ENCODE results near the gene UGT8.

Gene UGT8, protein sequence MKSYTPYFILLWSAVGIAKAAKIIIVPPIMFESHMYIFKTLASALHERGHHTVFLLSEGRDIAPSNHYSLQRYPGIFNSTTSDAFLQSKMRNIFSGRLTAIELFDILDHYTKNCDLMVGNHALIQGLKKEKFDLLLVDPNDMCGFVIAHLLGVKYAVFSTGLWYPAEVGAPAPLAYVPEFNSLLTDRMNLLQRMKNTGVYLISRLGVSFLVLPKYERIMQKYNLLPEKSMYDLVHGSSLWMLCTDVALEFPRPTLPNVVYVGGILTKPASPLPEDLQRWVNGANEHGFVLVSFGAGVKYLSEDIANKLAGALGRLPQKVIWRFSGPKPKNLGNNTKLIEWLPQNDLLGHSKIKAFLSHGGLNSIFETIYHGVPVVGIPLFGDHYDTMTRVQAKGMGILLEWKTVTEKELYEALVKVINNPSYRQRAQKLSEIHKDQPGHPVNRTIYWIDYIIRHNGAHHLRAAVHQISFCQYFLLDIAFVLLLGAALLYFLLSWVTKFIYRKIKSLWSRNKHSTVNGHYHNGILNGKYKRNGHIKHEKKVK

DNA sequence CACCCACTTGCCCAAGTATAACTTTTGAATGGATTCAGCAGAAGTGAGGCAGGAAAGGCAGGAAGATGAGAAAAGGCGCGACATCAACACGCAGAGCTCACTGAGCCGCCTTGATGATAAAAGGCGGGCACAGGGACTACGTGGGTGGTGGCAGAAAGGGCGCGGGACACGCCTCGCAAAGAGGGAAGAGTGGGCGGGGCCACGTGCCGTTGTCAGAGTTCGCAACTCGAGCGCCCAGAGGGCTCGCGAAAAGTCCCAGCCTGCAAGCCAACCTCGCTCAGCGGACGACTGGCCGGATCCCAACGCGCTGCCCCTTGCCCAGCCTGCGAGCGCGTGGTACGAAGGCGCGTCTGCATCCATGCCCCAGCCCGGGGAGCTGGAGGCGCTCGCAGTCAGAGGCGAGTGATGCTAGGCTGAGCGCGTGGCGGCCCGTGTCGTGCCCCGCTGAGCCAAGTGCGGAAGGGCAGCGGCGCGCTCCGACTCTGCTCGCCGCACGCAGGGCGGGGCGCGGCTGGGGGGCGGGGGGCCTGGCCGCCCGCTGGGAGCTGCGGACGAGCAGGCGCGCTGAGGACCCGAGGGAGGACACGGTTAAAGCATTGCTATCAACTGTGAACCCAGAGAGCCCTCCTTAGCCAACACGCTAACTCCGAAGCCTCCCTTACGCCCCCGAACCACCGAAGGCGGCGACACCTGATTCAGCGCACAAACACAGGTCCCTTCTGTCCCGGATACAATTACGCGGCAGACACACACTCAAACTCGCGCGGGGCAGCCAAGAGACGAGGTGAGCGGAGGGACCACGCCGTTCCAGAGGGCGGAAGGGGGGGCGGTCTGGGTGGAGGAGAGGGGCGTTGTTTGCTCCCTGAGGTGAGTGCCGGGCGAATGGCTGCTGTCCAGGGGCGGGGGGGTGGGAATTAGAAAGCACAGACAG is at the start of gene UGT8:
Gene UGT8 (plus strand): TSS at position 617 of the 931 bp plus-strand sequence. CDS start 24,074 bp downstream, outside the sequence.
- peak; percentile 6 for DNase-seq (ENCODE audit: low read depth)
- peak within 1 kb of the TSS; percentile 35 for H3K4me3 ChIP-seq (ENCODE audit: control insufficient read depth, low read depth, low read length)
- TF ChIP-seq, protein P1, sequence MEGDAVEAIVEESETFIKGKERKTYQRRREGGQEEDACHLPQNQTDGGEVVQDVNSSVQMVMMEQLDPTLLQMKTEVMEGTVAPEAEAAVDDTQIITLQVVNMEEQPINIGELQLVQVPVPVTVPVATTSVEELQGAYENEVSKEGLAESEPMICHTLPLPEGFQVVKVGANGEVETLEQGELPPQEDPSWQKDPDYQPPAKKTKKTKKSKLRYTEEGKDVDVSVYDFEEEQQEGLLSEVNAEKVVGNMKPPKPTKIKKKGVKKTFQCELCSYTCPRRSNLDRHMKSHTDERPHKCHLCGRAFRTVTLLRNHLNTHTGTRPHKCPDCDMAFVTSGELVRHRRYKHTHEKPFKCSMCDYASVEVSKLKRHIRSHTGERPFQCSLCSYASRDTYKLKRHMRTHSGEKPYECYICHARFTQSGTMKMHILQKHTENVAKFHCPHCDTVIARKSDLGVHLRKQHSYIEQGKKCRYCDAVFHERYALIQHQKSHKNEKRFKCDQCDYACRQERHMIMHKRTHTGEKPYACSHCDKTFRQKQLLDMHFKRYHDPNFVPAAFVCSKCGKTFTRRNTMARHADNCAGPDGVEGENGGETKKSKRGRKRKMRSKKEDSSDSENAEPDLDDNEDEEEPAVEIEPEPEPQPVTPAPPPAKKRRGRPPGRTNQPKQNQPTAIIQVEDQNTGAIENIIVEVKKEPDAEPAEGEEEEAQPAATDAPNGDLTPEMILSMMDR (conservative IDR thresholded peaks at IDR 0.05; ENCODE audit: control insufficient read depth, insufficient read depth, low read depth, low read length): no peak

DNA sequence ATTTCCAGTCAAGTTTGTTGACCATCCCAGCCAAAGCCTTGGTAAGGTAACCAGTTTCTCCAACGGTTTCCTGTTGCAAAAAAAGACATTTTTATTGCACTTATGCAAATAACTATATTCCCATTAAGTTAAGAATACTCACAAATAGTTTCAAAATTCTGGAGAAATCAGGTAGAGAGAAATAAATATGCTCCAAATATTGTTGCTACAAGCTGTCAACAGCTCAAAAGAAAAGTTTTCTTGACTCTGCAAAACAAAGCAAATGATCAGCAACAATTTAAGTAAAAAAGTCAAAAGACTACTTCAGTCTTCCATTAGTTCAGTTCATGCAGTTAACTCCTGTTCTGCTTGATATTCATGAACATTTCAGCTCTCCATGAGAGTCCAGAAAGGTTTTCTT is 49.0 kb upstream of the UGT8 start:
- TF ChIP-seq, protein P1 (conservative IDR thresholded peaks at IDR 0.05; ENCODE audit: control insufficient read depth, insufficient read depth, low read depth, low read length): no peak
- H3K4me3 ChIP-seq (ENCODE audit: control insufficient read depth, low read depth, low read length): no peak overlapping the region
- DNase-seq (ENCODE audit: low read depth): no peak

DNA sequence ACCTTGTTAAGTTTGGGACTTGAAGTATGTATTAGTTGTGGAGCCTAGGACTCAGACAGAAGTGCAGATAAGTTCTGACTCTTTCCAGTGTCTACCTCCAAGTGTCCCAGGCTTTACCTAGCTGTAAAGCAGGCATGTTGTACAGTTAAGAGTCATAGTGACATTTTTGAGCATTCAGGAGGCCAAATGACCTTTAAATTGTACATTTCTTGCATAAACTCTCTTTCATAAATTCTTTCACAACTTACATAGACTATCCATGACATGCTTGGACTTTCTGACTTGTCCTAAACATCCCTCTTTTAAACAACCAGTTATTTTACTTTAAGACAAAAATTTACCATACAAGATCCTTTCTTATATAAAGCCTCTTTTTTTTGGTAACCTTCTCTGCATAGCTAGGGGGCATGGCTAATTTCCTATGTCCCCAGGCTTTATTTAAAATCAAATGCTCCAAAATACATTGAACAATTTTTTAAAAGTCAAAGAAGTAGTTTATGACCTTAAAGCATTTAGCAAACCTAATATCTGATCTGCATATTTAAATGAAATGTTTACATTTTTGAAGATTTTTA is 40.1 kb upstream of the UGT8 start:
- peak; percentile 10 for DNase-seq (ENCODE audit: low read depth)
- TF ChIP-seq, protein P1 (conservative IDR thresholded peaks at IDR 0.05; ENCODE audit: control insufficient read depth, insufficient read depth, low read depth, low read length): no peak
- H3K4me3 ChIP-seq (ENCODE audit: control insufficient read depth, low read depth, low read length): no peak overlapping the region

DNA sequence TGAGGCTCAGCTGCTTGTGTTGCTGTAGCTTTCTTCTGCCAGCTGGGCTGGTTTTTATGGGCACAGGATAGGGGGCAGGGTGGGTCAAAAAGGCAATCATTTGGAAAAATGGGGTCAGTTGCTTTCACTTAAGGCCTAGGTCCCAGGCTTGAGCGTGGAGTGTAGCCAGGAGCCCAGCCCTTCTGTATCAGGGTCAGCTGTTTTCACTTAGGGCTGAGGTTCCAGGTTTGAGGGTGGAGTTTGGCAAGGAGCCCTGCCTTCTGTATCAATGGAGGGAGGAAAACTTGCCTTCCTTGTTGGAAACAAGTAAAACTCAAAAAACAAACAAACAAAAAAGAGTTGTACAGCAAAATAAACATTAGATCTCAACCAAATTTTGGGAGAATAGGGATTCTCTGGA is 37.0 kb upstream of the UGT8 start:
- no peak for DNase-seq (ENCODE audit: low read depth)
- TF ChIP-seq, protein P1 (conservative IDR thresholded peaks at IDR 0.05; ENCODE audit: control insufficient read depth, insufficient read depth, low read depth, low read length): no peak
- H3K4me3 ChIP-seq (ENCODE audit: control insufficient read depth, low read depth, low read length): no peak overlapping the region

DNA sequence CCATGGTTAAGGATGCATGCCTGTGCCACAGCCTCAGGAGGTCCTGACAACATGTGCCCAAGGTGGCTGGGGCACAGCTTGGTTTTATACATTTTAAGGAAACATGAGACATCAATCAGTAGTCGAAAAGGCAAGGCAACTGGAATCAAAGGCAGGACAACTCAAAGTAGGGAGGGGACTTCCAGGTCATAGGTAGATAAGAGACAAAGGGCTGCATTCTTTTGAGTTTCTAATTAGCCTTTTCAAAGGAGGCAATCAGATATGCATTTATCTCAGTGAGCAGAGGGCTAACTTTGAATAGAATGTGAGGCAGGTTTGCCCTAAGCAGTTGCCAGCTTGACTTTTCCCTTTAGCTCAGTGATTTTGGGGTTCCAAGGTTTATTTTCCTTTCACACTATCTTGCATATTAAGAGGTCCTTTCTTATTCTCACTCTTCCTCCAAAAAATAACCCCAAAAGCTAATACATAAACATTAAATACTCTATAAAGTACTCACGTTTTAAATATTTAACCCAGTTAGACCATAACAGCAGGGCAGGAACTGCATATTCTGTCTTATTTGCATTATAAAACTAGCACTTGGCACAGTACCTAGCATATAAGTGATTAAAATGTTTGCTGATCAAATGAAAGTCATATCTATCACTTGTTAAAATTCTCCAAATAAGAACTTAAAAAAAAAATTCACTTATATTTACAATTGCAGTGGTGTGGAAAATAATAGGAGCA is 36.3 kb upstream of the UGT8 start:
- TF ChIP-seq, protein P1 (conservative IDR thresholded peaks at IDR 0.05; ENCODE audit: control insufficient read depth, insufficient read depth, low read depth, low read length): no peak
- no peak for DNase-seq (ENCODE audit: low read depth)
- H3K4me3 ChIP-seq (ENCODE audit: control insufficient read depth, low read depth, low read length): no peak overlapping the region

Measured in fibroblast of mammary gland (primary cell).